Measurements from ENCODE around the gene TRAPPC6A.

TRAPPC6A gene

GRCh38 chr19:45186509-45187334 lies 8.7 kb upstream of the TRAPPC6A start:
- DNase-seq (ENCODE audit: low spot score): no peak

- no peak for DNase-seq (ENCODE audit: low spot score)
Observed at GRCh38 chr19:45184115-45184514, 6.1 kb upstream of the TRAPPC6A start.

GRCh38 chr19:45182758-45183157 lies 4.7 kb upstream of the TRAPPC6A start:
- DNase-seq (ENCODE audit: low spot score): no peak

- no peak for DNase-seq (ENCODE audit: low spot score)
Observed at GRCh38 chr19:45180936-45181335, 2.9 kb upstream of the TRAPPC6A start.

- DNase-seq (ENCODE audit: low spot score): no peak
Observed at GRCh38 chr19:45179892-45180370, 1.9 kb upstream of the TRAPPC6A start.

- DNase-seq (ENCODE audit: low spot score): peak; percentile 23
Observed at GRCh38 chr19:45179072-45179891, 1.2 kb upstream of the TRAPPC6A start.

- peak; percentile 100 for DNase-seq (ENCODE audit: low spot score)
Observed at GRCh38 chr19:45178262-45179071, 430 bp upstream of the TRAPPC6A start, which contains the start of gene BLOC1S3. Gene BLOC1S3, plus strand, starts transcription at chr19:45178784. Its CDS starts 513 bp downstream, at chr19:45179297.

- DNase-seq (ENCODE audit: low spot score): no peak
Observed at GRCh38 chr19:45175515-45176345, 2.3 kb downstream of the TRAPPC6A start.

- no peak for DNase-seq (ENCODE audit: low spot score)
Observed at GRCh38 chr19:45173816-45174215, 4.2 kb downstream of the TRAPPC6A start.

- peak; percentile 16 for DNase-seq (ENCODE audit: low spot score)
Observed at GRCh38 chr19:45172611-45173208, 5.3 kb downstream of the TRAPPC6A start.

- no peak for DNase-seq (ENCODE audit: low spot score)
Observed at GRCh38 chr19:45172173-45172572, 5.9 kb downstream of the TRAPPC6A start.

- DNase-seq (ENCODE audit: low spot score): no peak
Observed at GRCh38 chr19:45171211-45171623, 6.8 kb downstream of the TRAPPC6A start.

GRCh38 chr19:45170146-45171106 lies 7.6 kb downstream of the TRAPPC6A start:
- DNase-seq (ENCODE audit: low spot score): no peak

GRCh38 chr19:45169602-45170001 lies 8.4 kb downstream of the TRAPPC6A start:
- no peak for DNase-seq (ENCODE audit: low spot score)

- DNase-seq (ENCODE audit: low spot score): no peak
Observed at GRCh38 chr19:45168767-45169351, 9.2 kb downstream of the TRAPPC6A start.

- DNase-seq (ENCODE audit: low spot score): no peak
Observed at GRCh38 chr19:45166723-45167252, 11.2 kb downstream of the TRAPPC6A start.

- no peak for DNase-seq (ENCODE audit: low spot score)
Observed at GRCh38 chr19:45164577-45165335, 13.3 kb downstream of the TRAPPC6A start.

Measured in hematopoietic multipotent progenitor cell treated with erythropoietin and hydrocortisone succinate and interleukin-3 and kit ligand, for 15 days (in vitro differentiated cells).